Keratinocyte (primary cell): ENCODE results near the gene GNG4.

Experiments used
- CTCF ChIP-seq, 3 experiments: IDR thresholded peaks in 1 of 3; conservative IDR thresholded peaks in 1 of 3; optimal IDR thresholded peaks in 1 of 3; 2 replicates in 2 of 3; 3 replicates in 1 of 3; pipeline versions ENCODE3 to v1.5.1; 2011; ENCODE audit warnings: low read length in 3 of 3, mild to moderate bottlenecking in 3 of 3, moderate library complexity in 2 of 3, control low read depth in 1 of 3, inconsistent platforms in 1 of 3; ENCODE audit not compliant: insufficient read depth in 2 of 3; ENCODE audit errors: extremely low read depth in 1 of 3
- EZH2 ChIP-seq: IDR thresholded peaks from one replicate; pipeline ENCODE4 v1.6.1; 2012; ENCODE audit warnings: inconsistent platforms, mild to moderate bottlenecking, low read length, moderate library complexity

- TF ChIP-seq EZH2, result no peak
- no peak for TF ChIP-seq CTCF (optimal IDR thresholded peaks at IDR 0.05 in 1 of 3, IDR thresholded peaks at IDR 0.05 in 1 of 3, conservative IDR thresholded peaks at IDR 0.05 in 1 of 3; ENCODE audit: extremely low read depth in 1 of 3, insufficient read depth in 2 of 3, low read length in 3 of 3)
Measured at GRCh38 chr1:235582130-235582529, 67.5 kb downstream of the GNG4 start.
